ENCODE results near the gene SELENOW.
"Not testable (repeated sequence)": the region's sequence is repeated elsewhere in the genome, so short reads cannot be mapped to it uniquely, and the experiment has no call there.

SELENOW gene

DNA sequence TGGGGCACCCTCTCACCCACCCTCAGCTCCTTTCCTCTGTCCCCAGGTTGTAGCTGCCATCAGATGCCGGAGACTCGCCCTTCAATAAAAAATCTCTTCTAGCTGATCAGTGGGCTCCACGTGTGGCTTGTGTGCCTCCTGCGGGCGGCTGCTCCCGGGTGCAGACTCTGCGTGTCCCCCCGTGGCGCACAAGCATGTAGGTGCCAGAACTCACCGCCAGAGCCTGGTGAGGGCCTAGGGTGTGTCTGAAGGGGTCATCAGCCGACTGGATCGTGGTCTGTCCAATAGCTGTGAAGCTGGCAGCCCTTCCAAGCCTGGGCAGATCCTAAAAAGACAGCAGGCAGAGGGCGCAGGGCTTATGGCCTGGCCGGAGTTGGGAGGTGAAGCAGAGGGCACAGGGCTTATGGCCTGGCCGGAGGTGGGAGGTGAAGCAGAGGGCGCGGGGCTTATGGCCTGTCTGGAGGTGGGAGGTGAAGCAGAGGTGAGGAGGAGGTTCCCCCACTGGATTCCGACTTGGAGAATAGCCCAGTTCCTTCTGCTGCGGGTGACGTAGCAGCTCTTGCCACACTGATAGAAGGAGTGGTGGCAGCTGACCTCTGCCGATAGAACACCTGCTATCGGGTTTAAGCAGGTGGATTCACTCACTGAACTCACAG lies 21.4 kb upstream of the SELENOW start:
- DNase-seq = no peak

DNA sequence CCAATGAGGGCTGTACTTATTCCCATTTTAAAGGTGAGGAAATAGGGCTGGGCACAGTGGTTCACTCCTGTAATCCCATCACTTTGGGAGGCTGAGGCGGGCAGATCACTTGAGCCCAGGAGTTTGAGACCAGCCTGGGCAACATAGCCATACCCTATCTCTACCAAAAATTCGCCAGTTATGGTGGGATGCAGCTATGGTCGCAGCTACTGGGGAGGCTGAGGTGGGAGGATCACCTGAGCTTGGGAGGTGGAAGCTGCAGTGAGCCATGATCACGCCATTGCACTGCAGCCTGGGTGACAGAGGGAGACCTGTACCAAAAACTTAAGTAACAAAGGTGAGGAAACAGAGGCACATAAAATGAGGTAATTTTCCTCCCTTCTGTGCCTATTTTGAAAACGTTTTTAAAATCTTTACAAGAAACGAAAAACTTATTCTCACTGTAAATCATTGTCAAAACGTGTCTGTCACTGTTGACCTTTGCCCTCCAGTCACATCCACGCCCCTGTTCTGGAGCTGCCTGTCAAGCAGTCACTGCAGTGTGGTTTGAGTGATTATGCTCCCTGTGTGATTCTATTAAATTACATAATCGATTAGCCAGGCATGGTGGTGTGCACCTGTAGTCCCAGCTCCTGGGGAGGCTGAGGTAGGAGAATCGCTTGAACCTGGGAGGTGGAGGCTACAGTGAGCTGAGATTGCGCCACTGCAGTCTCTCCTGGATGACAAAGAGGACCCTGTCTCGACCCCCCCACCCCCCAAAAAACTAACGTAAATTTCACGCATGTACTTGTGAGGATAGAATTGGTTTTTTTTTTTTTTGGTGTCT lies 20.7 kb upstream of the SELENOW start:
- DNase-seq = no peak

DNA sequence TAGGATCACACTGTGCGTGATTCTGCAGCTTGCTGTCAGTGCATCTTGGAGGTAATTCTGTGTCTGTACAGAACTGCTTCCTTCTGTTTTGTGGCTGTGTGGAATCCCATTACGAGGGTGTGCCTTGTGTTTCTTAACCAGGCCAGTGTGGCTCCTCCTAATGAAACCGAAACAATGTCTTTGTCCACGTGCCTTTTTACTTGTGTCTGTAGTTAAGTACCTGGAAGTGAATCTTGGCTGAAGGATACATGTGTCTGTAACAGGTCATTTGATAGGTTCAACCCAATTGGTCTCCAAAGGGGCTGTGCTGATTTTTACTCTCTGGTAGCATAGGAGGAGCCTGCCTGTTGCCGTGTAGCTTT lies 20.1 kb upstream of the SELENOW start:
- DNase-seq = no peak

DNA sequence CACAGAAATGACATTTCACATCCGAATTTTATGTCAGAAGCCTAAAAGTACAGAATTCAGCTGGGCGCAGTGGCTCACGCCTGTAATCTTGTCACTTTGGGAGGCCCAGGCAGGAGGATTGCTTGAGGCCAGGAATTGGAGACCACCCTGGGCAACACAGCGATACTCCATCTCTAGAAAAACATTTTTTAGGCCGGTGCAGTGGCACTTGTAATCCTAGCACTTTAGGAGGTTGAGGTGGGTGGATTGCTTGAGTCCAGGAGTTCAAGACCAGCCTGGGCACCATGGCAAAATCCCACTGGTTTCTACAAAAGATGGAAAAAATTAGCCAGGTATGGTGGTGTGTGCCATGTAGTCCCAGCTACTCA lies 17.9 kb upstream of the SELENOW start:
- no peak for DNase-seq

DNA sequence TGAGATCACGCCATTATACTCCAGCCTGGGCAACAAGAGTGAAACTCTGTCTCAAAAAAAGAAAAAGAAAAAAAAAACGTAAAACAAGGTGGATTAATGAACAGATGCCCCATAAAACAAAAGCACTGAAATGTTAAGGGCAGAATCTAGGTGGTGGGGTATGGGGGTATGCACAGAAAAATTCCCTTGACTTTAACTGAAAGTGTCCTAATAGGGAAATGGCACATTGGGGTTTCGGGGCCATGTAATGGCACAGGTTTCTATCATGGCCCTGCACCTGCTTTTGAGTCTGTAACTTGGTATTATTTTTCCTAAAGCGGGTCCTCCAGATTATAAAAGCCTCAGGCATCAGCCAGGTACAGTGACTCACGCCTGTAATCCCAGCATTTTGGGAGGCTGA lies 16.9 kb upstream of the SELENOW start:
- DNase-seq = no peak

DNA sequence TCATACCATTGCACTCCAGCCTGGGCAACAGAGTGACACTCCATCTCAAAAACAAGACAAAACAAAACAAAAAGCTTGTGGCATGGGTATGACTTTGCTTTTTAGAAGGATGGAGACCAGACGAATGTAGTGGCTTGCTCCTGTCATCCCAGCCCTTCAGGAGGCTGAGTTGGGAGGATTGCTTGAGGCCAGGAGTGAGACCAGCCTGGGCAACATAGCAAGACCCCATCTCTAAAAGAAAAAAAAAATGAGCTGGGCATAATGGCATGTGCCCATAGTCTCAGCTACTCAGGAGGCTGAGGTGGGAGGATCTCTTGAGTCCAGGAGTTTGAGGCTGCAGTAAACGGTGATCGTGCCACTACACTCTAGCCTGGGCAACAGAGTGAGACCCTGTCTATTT lies 16.4 kb upstream of the SELENOW start:
- no peak for DNase-seq

DNA sequence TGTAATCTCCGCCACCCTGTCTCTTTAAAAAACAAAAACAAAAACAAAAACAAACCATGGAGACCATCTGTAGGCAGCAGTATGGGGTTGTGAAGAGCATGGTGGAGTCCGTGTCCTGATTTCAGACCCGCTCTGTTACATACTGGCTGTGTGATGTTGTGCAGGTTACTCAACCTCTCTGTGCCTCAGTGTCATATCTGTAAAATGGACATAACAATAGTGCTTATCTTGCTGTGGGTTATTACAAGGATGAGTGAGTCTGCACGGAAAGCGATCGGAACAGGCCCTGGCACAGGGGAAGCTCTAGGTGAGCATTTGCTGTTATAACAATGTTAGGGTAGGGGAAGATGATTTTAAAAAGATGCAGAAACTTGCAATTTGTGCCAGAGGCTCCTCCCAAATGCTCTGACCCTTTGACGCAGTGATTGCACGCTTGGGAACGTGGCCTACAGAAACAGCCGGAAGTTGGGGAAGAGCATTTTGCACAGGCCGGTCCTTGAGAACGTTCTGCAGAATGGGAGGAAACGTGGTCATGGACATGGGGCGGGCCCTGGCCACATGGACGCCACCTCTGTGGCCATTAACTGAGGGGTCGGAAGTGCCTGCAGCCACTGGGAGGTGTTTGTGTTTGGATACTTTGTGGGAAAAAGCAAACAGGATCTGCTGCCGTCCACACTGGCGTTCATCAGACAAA lies 15.7 kb upstream of the SELENOW start:
- DNase-seq = no peak

DNA sequence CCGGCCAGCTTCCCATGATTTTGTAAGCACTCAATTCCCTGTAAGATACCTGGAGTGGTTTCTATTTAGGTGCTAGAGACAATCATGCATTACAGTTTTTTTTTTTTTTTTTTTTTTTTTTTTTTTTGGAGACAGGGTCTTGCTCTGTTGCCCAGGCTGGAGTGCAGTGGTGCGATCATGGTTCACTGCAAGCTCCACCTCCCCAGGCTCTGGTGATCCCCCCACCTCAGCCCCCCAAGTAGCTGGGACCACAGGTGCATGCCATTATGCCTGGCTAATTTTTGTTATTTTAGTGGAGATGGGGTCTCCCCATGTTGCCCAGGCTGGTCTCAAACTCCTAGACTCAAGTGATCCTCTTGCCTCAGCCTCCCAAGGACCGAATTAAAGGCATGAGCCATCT lies 13.8 kb upstream of the SELENOW start:
- DNase-seq = not testable (repeated sequence)

DNA sequence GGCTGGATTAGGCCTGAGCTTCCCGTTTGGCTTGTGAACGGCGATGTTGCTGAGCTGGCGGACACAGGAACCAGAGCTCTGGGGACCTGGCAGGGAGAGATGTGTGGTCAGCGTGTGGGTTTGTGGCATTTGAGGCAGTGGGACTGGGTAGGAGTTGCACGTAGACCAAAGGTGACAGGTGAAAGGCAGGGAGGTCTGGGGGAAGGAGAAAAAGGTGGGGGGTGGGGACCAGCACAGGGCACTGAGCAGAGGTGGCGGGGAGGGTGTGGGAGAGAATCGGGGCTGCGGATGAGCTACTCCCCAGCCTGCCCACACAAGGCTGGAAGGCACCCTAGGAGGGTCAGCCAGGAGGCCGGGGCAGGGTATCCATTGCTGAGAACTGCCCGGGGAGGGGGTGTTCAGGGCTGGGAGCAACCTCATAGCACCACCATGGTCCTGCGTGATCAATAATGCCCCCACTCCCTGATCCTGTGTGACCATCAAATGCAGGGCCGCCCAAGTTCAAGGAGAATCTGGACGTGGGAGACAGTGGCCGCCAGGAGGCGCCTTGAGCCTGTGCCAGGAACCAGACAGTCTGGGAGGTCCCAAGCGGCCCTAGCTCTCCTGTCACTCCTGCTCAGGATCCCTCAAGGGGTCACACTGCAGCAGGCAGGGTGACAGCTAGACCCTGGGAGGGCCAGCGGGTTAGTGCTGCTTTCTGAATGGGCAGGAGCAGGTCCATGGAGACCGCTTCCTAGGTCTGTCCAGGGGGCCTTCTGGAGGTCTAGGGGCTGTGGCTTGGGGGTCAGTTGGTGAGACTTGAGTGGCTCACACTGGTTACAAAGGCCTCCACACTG lies 12.8 kb upstream of the SELENOW start:
- DNase-seq = no peak

DNA sequence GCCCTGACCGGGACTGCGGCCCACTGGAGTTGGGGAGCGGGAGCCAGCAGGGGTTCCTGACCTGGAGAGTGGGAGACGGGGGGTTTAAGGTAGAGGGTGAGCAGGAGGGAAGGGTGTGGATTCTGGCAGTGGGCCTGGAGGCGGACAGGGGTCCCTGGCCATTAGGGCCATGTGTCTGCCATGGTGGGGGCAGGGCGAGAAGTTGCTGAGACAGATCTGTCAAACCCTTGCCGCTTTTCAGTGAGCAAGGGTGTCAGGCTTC lies 12.2 kb upstream of the SELENOW start:
- DNase-seq = no peak

DNA sequence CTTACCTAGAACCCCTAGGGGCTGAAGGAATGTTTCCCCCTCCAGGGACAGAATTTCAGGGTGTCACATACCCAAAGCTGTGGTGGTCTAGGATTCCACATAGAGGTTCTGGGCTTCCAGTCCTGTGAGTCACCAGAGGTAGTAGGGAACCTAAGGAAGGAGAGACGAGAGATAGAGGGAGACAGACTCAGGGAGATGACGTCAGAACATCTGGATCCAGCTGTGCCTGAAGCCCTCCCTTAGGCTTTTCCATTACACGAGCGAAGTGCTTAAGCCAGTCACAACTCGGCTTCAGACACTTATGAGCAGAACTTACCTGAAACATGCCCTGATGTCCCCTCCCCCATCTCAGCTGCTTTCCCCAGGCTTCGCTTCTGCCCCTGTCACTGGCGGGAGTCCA lies 11.8 kb upstream of the SELENOW start:
- no peak for DNase-seq

DNA sequence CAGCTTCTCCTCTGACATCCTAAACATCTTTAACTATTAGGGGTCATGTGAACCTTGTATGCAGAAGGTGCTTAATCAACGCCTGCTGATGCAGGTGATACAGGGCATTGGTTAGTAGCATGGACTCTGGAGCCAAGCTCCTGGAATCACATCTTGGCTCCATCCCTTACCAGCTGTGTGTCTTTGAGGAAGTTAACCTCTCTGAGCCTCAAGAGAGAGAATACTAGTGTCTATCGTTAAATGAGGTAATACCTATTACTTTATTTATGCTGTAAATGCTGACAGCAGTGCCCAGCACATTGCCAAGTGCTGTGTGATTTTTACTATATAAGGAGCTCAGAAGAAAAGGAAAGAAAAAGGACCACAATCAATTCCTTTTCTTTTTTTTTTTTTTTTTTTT lies 11.2 kb upstream of the SELENOW start:
- no peak for DNase-seq

DNA sequence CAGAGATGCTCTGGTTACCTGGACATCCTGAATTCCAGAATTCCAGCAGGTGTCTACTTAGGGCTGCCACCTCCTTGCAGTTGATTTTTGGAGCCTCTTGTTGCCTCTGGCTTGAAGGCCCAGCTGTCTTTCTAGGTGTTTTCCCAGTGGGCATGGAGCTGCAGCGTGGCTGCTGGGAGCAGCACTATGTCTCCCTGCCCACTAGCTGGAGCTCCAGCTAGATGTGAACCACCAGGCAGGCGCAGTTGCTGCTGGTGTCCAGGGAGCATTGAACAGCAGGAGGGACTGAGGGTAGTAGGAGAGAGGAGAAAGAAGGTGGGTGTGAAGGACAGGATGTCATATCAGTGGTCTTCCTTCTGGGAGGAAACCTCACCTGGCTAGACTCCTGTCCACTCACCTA lies 9.9 kb upstream of the SELENOW start:
- no peak for DNase-seq

DNA sequence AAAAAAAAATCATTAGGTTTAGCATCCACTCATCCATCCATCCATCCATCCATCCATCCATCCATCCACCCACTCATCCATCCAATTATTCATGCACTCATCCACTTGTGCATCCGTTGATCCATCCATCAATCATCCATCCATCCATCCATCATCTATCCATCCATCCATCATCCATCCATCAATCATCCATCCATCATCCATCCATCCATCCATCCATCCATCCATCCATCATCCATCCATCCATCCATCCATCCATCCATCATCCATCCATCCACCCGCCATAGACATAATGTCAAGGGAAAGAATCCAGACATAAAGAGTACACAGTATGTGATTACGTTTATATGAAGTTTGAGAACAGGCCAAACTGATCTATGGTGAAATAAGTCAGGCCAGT lies 9.0 kb upstream of the SELENOW start:
- no peak for DNase-seq

DNA sequence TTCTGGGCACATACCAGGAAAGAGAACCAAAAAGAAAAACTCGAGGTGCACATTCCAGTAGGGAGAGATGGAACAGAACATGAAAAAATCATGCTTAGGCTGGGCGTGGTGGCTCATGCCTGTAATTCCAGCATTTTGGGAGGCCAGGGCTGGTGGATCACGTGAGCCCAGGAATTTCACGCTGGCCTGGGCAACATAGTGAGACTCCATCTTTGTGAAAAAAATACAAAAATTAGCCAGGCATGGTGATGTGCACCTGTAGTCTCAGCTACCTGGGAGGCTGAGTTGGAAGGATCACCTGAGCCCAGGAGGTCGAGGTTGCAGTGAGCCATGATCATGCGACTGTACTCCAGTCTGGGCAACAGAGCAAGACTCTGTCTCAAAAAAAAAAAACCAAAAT lies 7.2 kb upstream of the SELENOW start:
- DNase-seq = not testable (repeated sequence)

DNA sequence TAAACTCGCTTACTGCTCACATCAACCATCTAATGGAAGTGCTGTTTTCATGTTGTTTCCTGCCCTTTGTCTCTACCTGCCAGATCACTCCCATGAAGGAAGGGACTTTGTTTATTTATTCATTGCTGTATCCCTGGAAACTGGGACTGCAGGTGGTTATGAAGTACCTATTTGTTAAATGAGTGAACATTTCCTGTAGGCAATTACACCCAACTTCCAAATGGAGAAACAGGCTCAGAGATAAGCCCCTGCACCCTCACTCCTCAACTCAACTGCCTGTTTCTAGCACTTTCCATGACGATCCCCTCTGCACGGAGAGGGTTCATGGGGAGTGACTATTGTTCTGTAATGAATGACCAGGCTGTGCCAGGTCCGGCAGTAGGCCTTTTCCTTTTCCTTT lies 1.9 kb upstream of the SELENOW start:
- no peak for DNase-seq

DNA sequence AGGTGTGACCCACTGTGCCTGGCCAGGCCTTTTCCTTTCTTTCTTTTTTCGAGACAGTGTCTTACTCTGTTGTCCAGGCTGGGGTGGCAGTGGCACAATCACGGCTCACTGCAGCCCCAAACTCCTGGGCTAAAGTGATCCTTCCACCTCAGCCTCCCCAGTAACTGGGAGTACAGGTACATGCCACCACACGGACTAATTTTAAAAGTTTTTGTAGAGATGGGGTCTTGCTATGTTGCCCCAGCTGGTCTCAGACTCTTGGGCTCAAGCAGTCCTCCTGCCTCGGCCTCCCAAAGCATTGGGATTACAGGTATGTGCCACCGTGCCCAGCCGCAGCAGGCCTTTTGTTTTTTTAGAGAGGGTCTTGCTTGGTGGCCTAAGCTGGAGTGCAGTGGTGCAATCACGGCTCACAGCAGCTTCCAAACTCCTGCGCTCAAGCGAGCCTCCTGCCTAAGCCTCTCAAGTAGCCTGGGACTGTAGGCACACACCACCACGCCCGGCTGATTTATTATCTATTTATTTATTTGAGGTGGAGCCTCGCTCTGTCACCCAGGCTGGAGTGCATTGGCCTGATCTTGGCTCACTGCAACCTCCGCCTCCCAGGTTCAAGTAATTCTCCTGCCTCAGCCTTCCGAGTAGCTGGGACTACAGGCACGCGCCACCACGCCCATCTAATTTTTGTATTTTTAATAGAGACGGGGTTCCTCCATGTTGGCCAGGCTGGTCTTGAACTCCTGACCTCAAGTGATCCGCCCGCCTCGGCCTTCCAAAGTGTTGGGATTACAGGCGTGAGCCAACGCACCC lies 1.1 kb upstream of the SELENOW start:
- DNase-seq = not testable (repeated sequence)

DNA sequence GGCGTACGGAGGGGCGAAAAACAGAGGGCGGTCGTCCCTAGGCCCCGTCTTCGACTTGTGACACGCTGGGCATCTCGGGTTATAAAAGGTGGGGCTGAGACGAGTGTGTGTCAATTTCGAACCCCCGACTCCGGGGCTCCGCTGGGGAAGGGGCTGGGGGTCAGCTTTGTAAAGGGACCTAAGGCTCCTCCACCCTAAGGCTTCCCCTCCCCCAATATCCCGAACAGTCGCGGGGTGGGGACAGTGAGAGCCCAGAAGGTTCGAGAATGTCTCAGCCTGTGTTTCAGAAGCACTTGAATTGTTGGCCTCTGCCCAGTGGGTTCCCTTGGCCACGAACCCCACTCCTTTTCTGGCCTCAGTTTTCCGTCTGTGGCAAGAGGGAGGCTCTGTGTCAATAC lies 450 bp downstream of the SELENOW start:
- no peak for DNase-seq

DNA sequence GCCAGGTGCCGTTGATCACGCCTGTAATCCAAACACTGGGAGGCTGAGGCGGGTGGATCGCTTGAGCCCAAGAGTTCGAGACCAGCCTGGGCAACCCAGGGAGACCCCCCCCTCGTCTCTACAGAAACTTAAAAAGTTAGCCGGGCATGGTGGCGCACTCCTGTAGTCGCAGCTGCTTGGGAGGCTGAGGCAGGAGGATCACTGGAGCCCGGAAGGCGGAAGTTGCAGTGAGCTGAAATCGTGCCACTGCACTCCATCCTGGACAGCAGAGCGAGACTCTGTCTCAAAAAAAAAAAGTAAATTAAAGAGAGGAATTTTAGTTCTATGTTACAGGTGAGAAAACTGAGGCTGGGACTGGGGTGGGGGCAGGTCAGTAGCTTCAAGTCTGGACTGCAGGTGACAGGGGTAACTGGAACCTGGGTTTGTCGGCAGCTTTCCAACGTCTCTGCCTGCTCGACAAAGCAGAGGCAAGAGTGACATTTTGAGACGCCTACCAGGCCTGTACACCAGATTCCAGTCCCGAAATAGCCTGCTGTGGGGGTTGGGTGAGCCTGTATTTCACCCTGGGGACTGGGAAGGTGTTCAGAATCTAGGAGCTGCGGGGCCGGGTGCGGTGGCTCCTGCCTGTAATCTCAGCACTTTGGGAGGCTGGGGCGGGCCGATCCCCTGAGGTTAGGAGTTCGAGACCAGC lies 1.2 kb downstream of the SELENOW start:
- DNase-seq = no peak

DNA sequence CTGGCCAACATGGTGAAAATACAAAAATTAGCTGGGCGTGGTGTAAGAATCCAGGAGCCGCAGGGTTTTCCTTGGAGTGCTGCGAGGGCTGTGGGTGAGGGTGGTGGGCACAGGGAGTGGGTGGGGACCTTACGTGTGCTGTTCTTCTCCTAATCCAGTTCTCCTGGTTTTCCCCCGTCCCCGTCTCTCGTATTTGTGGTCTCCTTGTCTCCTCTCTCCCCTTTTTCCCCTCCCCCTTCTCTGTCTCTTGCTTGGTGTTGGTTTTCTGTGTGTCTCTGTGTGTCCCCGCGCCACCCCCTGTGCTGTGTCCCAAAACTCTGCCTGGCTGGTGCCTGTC lies 1.7 kb downstream of the SELENOW start:
- DNase-seq = no peak

DNA sequence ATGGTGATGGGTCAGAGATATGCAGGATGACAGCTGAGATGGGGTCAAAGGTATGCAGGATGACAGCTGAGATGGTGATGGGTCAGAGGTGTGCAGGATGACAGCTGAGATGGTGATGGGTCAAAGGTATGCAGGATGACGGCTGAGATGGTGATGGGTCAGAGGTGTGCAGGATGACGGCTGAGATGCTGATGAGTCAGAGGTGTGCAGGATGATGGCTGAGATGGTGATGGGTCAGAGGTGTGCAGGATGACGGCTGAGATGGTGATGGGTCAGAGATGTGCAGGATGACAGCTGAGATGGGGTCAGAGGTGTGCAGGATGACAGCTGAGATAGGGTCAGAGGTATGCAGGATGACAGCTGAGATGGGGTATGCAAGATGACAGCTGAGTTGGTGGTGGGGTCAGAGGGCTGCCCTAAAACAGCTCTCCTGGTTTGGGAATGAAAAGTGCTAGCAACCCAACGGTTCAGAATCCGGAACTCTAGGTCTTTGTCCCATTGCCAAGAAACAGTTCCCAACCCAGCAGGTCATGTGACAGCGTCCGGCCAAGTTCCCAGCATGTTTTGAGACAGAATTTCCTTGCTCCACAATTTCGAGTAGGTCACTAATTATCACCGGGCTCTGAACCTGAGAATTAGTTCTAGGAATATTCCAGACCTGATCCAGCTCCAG lies 3.2 kb downstream of the SELENOW start:
- DNase-seq = no peak

DNA sequence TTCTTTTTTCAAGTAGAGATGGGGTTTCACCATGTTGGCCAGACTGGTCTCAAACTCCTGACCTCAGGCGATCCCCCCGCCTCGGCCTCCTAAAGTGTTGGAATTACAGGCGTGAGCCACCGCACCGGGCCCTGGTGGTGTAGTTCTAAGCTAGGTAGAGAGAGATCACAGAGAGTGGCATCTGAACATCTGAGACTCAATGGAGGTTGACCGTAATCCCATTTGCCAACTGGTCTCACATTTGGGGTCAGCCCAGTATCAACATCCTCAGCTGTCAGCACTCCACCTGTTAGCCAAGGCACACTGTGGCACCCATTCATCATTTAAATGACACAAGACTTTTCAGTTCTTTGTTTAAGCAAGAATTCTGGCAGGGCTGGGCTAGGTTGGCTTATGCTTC lies 8.1 kb downstream of the SELENOW start:
- no peak for DNase-seq

Data from NCI-H446 treated with DMSO at 0.1 percent for 48 hours (cell line).